Erythroblast (primary cell): ENCODE results near the gene TSN.

Experiments
- GATA1 ChIP-seq: IDR thresholded peaks from 2 replicates; pipeline ENCODE4 v1.6.1; 2011; ENCODE audit warnings: low read depth, mild to moderate bottlenecking, control low read depth, low read length, moderate library complexity
- POLR2A ChIP-seq: IDR thresholded peaks from 2 replicates; pipeline ENCODE4 v1.6.1; 2011; ENCODE audit warnings: mild to moderate bottlenecking, low read length

DNA sequence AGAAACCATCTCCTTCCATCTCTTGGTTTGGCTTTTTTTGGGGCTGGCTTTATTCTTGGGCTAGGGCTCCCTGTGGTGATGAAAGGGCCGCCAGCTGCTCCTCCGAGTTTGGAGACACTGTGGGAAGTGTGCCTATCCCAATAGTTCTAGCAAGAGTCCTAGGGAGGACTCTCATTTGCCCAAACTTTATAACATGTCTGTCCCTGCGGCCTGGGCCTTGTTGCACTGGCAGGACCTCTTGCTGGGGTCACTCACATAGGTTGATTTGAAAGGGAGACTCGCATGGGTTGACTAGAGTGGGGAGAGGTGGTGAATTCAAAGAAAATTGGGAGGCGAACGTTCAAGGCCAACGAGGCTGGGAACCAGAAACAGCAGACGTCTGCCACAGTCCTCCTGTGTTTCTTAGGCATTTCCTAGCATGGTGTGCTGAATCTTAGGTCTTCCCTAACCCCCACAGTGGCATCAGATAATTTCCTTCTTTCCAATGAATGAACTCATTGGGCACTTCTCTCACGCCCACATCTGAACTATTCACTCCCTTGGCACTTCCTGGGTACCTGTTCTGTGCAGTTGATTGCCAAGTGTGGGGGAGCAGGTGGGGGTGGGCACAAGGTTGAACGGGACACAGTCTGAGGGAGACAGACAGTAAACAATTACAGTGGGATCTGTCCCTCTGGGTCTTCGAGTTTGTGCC, 45.5 kb upstream of the TSN start:
- TF ChIP-seq POLR2A (no peak), GATA1 (no peak)
